K562 (cell line): ENCODE data around the gene HTR6.

ENCODE experiments used
- CAMTA2 ChIP-seq: fragments of 250-450 bp; sonication (Bioruptor Pico); conservative IDR thresholded peaks from 2 replicates; pipeline ENCODE4 v1.5.1; 2022
- CBX5 ChIP-seq: IDR thresholded peaks from 2 replicates; pipeline ENCODE4 v1.6.1; 2014; ENCODE audit warnings: low read depth, borderline replicate concordance
- EHMT2 ChIP-seq: fragments of 450-650 bp; IDR thresholded peaks from 2 replicates; pipeline ENCODE4 v1.6.1; 2018; ENCODE audit warnings: antibody characterized with exemption
- FUS ChIP-seq: fragments of 200-400 bp; formaldehyde crosslinking; optimal IDR thresholded peaks from 2 replicates; pipeline ENCODE3; 2017; ENCODE audit warnings: low read depth, low read length
- GABPB1 ChIP-seq: sonication (generic); formaldehyde crosslinking; IDR thresholded peaks from 2 replicates; pipeline ENCODE4 v1.8.0; 2022; ENCODE audit warnings: mild to moderate bottlenecking, missing genetic modification reagents
- HCFC1 ChIP-seq: IDR thresholded peaks from 2 replicates; pipeline ENCODE4 v1.6.1; 2012; ENCODE audit warnings: low read depth, low read length, improper control_type of control experiment
- JUN ChIP-seq, 2 experiments: sonication (generic) in 1 of 2; formaldehyde crosslinking in 1 of 2; IDR thresholded peaks; 2 replicates each; pipeline versions ENCODE4 v1.6.1 to v1.8.0; 2012 to 2022; ENCODE audit warnings: borderline replicate concordance in 2 of 2, mild to moderate bottlenecking in 2 of 2, improper control_type of control experiment in 1 of 2, low read depth in 1 of 2, low read length in 1 of 2, missing genetic modification reagents in 1 of 2
- TARDBP ChIP-seq: fragments of 450-650 bp; IDR thresholded peaks from 2 replicates; pipeline ENCODE4 v1.6.1; 2016
- TF ChIP-seq, protein P1 (sequence below), 3 experiments: fragments of 200-800 bp in 1 of 3; fragments of 250-450 bp in 1 of 3; fragments of 450-650 bp in 1 of 3; sonication (Bioruptor Pico) in 1 of 3; sonication (Bioruptor generic) in 1 of 3; formaldehyde crosslinking in 1 of 3; IDR thresholded peaks; 2 replicates each; pipeline versions ENCODE4 v1.6.1 to v1.8.0; 2016 to 2022; ENCODE audit warnings: mild to moderate bottlenecking in 2 of 3, missing genetic modification characterization in 2 of 3, missing compliant biosample characterization in 1 of 3, moderate library complexity in 1 of 3
- TF ChIP-seq, protein P2 (sequence below): fragments of 250-450 bp; sonication (Bioruptor Pico); IDR thresholded peaks from 2 replicates; pipeline ENCODE4 v1.8.0; 2021; ENCODE audit warnings: borderline replicate concordance, mild to moderate bottlenecking, moderate library complexity; ENCODE audit not compliant: poor library complexity, severe bottlenecking
- TF ChIP-seq, protein P3 (sequence below), 3 experiments: IDR thresholded peaks in 2 of 3; conservative IDR thresholded peaks in 1 of 3; 2 replicates each; pipeline ENCODE4 v1.5.1; 2011 to 2012; ENCODE audit warnings: low read length in 3 of 3, mild to moderate bottlenecking in 3 of 3, control low read depth in 2 of 3, improper control_type of control experiment in 1 of 3, inconsistent platforms in 1 of 3, low read depth in 1 of 3, mixed read lengths in 1 of 3, moderate library complexity in 1 of 3; ENCODE audit not compliant: insufficient read depth in 2 of 3
- TF ChIP-seq, protein P4 (sequence below): fragments of 250-450 bp; sonication (Bioruptor Pico); IDR thresholded peaks from 2 replicates; pipeline ENCODE4 v1.5.1; 2021; ENCODE audit warnings: mild to moderate bottlenecking

DNA sequence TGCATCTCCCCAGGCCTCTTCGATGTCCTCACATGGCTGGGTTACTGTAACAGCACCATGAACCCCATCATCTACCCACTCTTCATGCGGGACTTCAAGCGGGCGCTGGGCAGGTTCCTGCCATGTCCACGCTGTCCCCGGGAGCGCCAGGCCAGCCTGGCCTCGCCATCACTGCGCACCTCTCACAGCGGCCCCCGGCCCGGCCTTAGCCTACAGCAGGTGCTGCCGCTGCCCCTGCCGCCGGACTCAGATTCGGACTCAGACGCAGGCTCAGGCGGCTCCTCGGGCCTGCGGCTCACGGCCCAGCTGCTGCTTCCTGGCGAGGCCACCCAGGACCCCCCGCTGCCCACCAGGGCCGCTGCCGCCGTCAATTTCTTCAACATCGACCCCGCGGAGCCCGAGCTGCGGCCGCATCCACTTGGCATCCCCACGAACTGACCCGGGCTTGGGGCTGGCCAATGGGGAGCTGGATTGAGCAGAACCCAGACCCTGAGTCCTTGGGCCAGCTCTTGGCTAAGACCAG is 14.3 kb downstream of the HTR6 start:
- no peak for TF ChIP-seq CAMTA2 (CRISPR knock-in tag)
- no peak for TF ChIP-seq HCFC1
- no peak for TF ChIP-seq GABPB1 (CRISPR knock-in tag)
- TF ChIP-seq, protein P1, sequence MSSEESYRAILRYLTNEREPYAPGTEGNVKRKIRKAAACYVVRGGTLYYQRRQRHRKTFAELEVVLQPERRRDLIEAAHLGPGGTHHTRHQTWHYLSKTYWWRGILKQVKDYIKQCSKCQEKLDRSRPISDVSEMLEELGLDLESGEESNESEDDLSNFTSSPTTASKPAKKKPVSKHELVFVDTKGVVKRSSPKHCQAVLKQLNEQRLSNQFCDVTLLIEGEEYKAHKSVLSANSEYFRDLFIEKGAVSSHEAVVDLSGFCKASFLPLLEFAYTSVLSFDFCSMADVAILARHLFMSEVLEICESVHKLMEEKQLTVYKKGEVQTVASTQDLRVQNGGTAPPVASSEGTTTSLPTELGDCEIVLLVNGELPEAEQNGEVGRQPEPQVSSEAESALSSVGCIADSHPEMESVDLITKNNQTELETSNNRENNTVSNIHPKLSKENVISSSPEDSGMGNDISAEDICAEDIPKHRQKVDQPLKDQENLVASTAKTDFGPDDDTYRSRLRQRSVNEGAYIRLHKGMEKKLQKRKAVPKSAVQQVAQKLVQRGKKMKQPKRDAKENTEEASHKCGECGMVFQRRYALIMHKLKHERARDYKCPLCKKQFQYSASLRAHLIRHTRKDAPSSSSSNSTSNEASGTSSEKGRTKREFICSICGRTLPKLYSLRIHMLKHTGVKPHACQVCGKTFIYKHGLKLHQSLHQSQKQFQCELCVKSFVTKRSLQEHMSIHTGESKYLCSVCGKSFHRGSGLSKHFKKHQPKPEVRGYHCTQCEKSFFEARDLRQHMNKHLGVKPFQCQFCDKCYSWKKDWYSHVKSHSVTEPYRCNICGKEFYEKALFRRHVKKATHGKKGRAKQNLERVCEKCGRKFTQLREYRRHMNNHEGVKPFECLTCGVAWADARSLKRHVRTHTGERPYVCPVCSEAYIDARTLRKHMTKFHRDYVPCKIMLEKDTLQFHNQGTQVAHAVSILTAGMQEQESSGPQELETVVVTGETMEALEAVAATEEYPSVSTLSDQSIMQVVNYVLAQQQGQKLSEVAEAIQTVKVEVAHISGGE (CRISPR knock-in tag; IDR thresholded peaks at IDR 0.05): no peak
- TF ChIP-seq CBX5: no peak
- TF ChIP-seq, protein P2, sequence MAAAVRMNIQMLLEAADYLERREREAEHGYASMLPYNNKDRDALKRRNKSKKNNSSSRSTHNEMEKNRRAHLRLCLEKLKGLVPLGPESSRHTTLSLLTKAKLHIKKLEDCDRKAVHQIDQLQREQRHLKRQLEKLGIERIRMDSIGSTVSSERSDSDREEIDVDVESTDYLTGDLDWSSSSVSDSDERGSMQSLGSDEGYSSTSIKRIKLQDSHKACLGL (CRISPR knock-in tag): no peak
- TF ChIP-seq, protein P3, sequence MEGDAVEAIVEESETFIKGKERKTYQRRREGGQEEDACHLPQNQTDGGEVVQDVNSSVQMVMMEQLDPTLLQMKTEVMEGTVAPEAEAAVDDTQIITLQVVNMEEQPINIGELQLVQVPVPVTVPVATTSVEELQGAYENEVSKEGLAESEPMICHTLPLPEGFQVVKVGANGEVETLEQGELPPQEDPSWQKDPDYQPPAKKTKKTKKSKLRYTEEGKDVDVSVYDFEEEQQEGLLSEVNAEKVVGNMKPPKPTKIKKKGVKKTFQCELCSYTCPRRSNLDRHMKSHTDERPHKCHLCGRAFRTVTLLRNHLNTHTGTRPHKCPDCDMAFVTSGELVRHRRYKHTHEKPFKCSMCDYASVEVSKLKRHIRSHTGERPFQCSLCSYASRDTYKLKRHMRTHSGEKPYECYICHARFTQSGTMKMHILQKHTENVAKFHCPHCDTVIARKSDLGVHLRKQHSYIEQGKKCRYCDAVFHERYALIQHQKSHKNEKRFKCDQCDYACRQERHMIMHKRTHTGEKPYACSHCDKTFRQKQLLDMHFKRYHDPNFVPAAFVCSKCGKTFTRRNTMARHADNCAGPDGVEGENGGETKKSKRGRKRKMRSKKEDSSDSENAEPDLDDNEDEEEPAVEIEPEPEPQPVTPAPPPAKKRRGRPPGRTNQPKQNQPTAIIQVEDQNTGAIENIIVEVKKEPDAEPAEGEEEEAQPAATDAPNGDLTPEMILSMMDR (IDR thresholded peaks at IDR 0.05 in 2 of 3, conservative IDR thresholded peaks at IDR 0.05 in 1 of 3; ENCODE audit: insufficient read depth in 2 of 3, low read depth in 1 of 3, low read length in 3 of 3): no peak
- TF ChIP-seq, protein P4, sequence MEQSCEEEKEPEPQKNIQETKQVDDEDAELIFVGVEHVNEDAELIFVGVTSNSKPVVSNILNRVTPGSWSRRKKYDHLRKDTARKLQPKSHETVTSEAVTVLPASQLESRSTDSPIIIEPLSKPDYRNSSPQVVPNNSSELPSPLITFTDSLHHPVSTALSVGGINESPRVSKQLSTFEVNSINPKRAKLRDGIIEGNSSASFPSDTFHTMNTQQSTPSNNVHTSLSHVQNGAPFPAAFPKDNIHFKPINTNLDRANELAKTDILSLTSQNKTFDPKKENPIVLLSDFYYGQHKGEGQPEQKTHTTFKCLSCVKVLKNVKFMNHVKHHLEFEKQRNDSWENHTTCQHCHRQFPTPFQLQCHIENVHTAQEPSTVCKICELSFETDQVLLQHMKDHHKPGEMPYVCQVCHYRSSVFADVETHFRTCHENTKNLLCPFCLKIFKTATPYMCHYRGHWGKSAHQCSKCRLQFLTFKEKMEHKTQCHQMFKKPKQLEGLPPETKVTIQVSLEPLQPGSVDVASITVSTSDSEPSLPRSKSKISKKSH (CRISPR knock-in tag): no peak
- no peak for TF ChIP-seq EHMT2
- no peak for TF ChIP-seq FUS
- no peak for TF ChIP-seq JUN (IDR thresholded peaks at IDR 0.05; ENCODE audit: borderline replicate concordance, low read depth, low read length)
- no peak for TF ChIP-seq JUN (CRISPR knock-in tag; IDR thresholded peaks at IDR 0.05; ENCODE audit: borderline replicate concordance)
- no peak for TF ChIP-seq TARDBP
